ENCODE data around the gene LAMC3.

DNA sequence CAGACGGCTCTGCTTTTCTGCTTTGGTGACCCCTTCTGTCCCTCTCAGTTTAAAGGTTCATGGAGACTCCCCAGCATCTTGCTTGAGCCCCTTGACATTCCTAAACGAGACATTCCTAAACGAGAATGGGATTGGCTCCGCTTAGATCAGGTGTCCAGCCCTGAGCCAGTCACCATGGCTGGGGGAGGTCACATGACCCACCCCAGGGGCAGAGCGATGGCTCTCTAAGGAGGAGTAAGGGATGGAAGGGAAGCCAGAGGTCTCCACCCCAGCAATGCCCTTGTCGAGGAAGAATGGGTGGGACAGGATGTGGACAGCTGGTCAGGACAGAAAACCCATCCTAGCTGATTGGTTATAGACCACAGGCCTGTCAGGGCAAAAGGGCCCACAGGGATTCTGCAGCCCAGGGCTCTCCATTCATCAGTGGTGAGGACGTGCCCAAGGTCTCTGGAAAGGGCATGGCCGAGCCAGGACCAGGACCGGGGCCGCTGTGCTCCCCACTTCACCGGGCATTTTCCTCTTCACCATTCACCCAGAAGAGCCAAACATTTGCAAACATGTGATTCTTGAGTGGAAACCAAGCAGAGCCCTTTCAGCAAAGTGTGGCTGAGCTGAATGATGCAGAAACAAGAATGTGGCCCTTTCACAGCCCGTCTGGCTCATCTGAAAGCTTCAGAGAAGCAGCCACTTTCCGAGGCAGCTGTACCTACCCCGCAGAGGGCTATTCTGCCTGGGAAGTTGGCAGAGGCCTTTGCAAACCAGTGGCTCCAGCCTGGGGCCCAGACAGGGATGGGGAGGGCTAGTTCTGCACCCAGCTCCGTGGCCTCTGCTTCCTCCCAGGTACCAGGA is 67.6 kb downstream of the LAMC3 start:
- no peak for TF ChIP-seq CTCF (IDR thresholded peaks at IDR 0.05)
- TF ChIP-seq ZFX (IDR thresholded peaks at IDR 0.05; ENCODE audit: borderline replicate concordance), result no peak
